Stomach (tissue), 9 donors: ENCODE measurements around the gene RABL6. TPM values are rescaled to one million over a fixed set of nuclear protein-coding genes. Genes with fewer than 3 reads are reported as not detected.
A peak's percentile ranks its signal among the peaks of the same experiment; 100 is the strongest.

Experiments used
- DNase-seq, 2 donors: peaks; one replicate each; pipeline versions ENCODE4 v3.0.0 to v3.0.0-alpha.2; 2013 to 2019
- H3K27ac ChIP-seq, 5 donors: fragments of 200-600 bp in 4 of 5; sonication (generic) in 4 of 5; one replicate each; pipeline ENCODE4 v1.5.1; 2013 to 2019; ENCODE audit warnings: mild to moderate bottlenecking in 1 of 5, moderate library complexity in 1 of 5
- H3K27me3 ChIP-seq, 3 donors: fragments of 200-600 bp; sonication (generic); one replicate each; pipeline ENCODE4 v1.5.1; 2017 to 2019; ENCODE audit warnings: mixed run types in 1 of 3
- H3K36me3 ChIP-seq, 4 donors: fragments of 200-600 bp; sonication (generic); 1 replicate in 3 of 4; 2 replicates in 1 of 4; pipeline ENCODE4 v1.5.1; 2016 to 2019
- H3K4me1 ChIP-seq, 4 donors: fragments of 200-600 bp; sonication (generic); one replicate each; pipeline ENCODE4 v1.5.1; 2016 to 2019
- H3K4me3 ChIP-seq, 4 donors: fragments of 200-600 bp; sonication (generic) in 3 of 4; one replicate each; pipeline ENCODE4 v1.5.1; 2016 to 2019; ENCODE audit warnings: mild to moderate bottlenecking in 1 of 4
- H3K9me3 ChIP-seq, 4 donors: fragments of 200-600 bp; sonication (generic); one replicate each; pipeline ENCODE4 v1.5.1; 2016 to 2019
- CTCF ChIP-seq, 7 experiments: fragments of 450-650 bp in 4 of 7; fragments of 200-600 bp in 3 of 7; sonication (generic) in 3 of 7; IDR thresholded peaks; one replicate each; pipeline ENCODE4 v1.5.1; 2016 to 2019; ENCODE audit warnings: antibody characterized with exemption in 7 of 7, control low read depth in 2 of 7, mild to moderate bottlenecking in 1 of 7
- EP300 ChIP-seq: sonication (generic); formaldehyde crosslinking; IDR thresholded peaks from one replicate; pipeline ENCODE4 v1.6.1; 2017; ENCODE audit warnings: antibody characterized with exemption
- POLR2A ChIP-seq, 4 donors: fragments of 450-650 bp; IDR thresholded peaks; one replicate each; pipeline ENCODE4 v1.6.1; 2016; ENCODE audit warnings: antibody characterized with exemption in 4 of 4, control low read depth in 2 of 4, mild to moderate bottlenecking in 1 of 4, moderate library complexity in 1 of 4
- POLR2AphosphoS5 ChIP-seq, 3 donors: sonication (generic); formaldehyde crosslinking; IDR thresholded peaks; one replicate each; pipeline ENCODE4 v1.6.1; 2016; ENCODE audit warnings: antibody characterized with exemption in 3 of 3
- WGBS, 5 donors: extraction: QIAGEN DNeasy Blood & Tissue Kit in 3 of 5; methylation state at CpG; one replicate each; pipeline versions ENCODE4 v1.1.5 to v1.1.7; 2013 to 2018; 5-methylcytosine and 5-hydroxymethylcytosine counted together
- intact Hi-C: fragments of 100-400 bp; cut with DNase I; formaldehyde crosslinking; loops from one replicate; pipeline ENCODE4 v1.15.1; 2023; ENCODE audit warnings: low total_unique reads
- polyA plus RNA-seq, 3 donors: library from polyadenylated mRNA; stranded (reverse); fragments of 200-250 nt; gene quantifications; one replicate each; pipeline ENCODE4 v1.2.3, GENCODE V29; 2013
- total RNA-seq, 5 donors: library from RNA; depleted of rRNA; stranded (reverse); fragments of >200 nt; gene quantifications; one replicate each; pipeline versions ENCODE4 v1.1.0 to v1.2.3, GENCODE V29; 2014 to 2016
- donor health status: healthy with polysubstance abuse.
- donor health status: Bipolar disorder and iron deficiency.
- donor health status: healthy.

RABL6 gene
- total and polyA plus RNA-seq, 8 donors: 47.4 to 615 (median 62.9) TPM

- H3K27ac ChIP-seq: no peak overlapping the region
- no peaks in the 10 kb centered on the region for H3K27me3 ChIP-seq
- no peaks in the 10 kb centered on the region for H3K4me1 ChIP-seq
- intact Hi-C loops: no loop called here
- no peak overlapping the region for H3K4me3 ChIP-seq
- peak in 1 of 2 donors; percentile 4 for DNase-seq
- TF ChIP-seq EP300 (no peak), POLR2AphosphoS5 (IDR thresholded peaks at IDR 0.05) (no peak), CTCF (IDR thresholded peaks at IDR 0.05) (no peak), POLR2A (IDR thresholded peaks at IDR 0.05) (no peak)
- H3K9me3 ChIP-seq: no peaks in the 10 kb centered on the region
- 89 to 94% (median 92%) methylated on average over 22 to 41 of the region's 41 CpGs for WGBS, 5 donors
- H3K36me3 ChIP-seq: peaks cover 61 to 96% (median 92%) of the 10 kb centered on the region in 4 donors
Observed at GRCh38 chr9:136829981-136830885, 22.5 kb downstream of the RABL6 start.

GRCh38 chr9:136831002-136831719 lies 23.4 kb downstream of the RABL6 start:
- DNase-seq: peak in 1 of 2 donors; percentile 2
- H3K4me3 ChIP-seq: no peak overlapping the region
- TF ChIP-seq EP300: no peak
- TF ChIP-seq CTCF (IDR thresholded peaks at IDR 0.05): no peak
- no peak for TF ChIP-seq POLR2A (IDR thresholded peaks at IDR 0.05)
- TF ChIP-seq POLR2AphosphoS5 (IDR thresholded peaks at IDR 0.05): no peak
- no peaks in the 10 kb centered on the region for H3K4me1 ChIP-seq
- no peaks in the 10 kb centered on the region for H3K27me3 ChIP-seq
- H3K27ac ChIP-seq: no peak overlapping the region
- WGBS, 5 donors: 90 to 92% (median 91%) methylated on average over 28 to 30 of the region's 30 CpGs
- intact Hi-C loops: no loop called here
- peaks cover 51 to 96% (median 92%) of the 10 kb centered on the region in 4 donors for H3K36me3 ChIP-seq
- H3K9me3 ChIP-seq: no peaks in the 10 kb centered on the region

GRCh38 chr9:136831720-136832104 lies 24.0 kb downstream of the RABL6 start:
- DNase-seq: peak in 1 of 2 donors; percentile 8
- H3K36me3 ChIP-seq: peaks cover 46 to 96% (median 92%) of the 10 kb centered on the region in 4 donors
- WGBS, 5 donors: 89 to 100% (median 94%) methylated on average over 1 to 23 of the region's 23 CpGs

More at GRCh38 chr9:136831720-136832104, 24.0 kb downstream of the RABL6 start:
- Histone ChIP-seq H3K27ac (no peak overlapping the region), H3K4me1 (no peaks in the 10 kb centered on the region), H3K27me3 (no peaks in the 10 kb centered on the region), H3K9me3 (no peaks in the 10 kb centered on the region), H3K4me3 (no peak overlapping the region)
- no peak for TF ChIP-seq POLR2AphosphoS5 (IDR thresholded peaks at IDR 0.05)
- no peak for TF ChIP-seq CTCF (IDR thresholded peaks at IDR 0.05)
- TF ChIP-seq POLR2A (IDR thresholded peaks at IDR 0.05): no peak
- no peak for TF ChIP-seq EP300
- intact Hi-C loops: no loop called here
